GM21390 (cell line): ENCODE results near the gene ADSL.
"Not testable (repeated sequence)": the region's sequence is repeated elsewhere in the genome, so short reads cannot be mapped to it uniquely, and the experiment has no call there.

ENCODE experiments used
- ATAC-seq: cut with Tn5 transposase; IDR thresholded peaks from one replicate; pipeline ENCODE4 v1.9.1; 2021; ENCODE audit not compliant: unreplicated experiment

ADSL gene

DNA sequence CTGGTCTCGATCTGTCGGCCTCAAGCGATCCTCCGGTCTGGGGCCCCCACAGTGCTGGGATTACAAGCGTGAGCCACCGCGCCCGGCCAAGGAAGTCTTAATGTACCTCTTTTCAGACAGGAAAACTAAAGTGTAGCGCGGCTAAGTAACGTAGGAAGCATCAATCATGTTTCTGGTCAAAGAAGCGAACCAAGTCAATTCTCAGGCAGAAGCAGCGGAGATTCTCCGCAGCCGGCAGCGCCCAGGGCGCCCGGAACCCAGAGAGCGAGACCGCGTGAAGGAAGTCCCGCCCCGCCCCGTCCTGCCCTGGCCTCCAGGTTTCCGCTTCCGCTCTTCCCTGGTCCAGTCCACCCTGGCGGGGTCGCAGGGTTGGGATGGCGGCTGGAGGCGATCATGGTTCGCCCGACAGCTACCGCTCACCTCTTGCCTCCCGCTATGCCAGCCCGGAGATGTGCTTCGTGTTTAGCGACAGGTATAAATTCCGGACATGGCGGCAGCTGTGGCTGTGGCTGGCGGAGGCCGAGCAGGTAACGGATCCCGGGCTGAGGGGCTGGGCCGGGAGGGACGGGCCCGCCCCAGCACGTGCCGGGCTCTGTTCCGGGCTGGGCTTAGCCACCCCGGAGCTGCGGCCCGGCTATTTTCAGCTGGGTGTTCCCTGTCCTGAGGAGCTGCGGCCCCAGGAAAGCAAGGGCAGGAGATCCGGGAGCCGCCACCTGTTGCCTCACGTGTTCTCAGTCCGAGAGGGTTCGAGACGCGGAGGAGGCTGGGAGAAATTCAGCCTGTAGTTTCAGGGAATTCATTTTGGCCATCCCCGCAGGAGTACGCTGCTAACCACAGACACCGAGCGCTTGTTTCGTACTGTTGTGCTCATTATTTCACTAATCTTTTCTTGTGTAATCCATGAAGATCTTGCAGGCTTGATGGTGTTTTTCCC, at the start of gene ADSL:
Gene ADSL (plus strand): TSS at position 316 of the 934 bp plus-strand sequence. CDS start 59 bp downstream, at position 375.
- ATAC-seq, result peak; percentile 77

DNA sequence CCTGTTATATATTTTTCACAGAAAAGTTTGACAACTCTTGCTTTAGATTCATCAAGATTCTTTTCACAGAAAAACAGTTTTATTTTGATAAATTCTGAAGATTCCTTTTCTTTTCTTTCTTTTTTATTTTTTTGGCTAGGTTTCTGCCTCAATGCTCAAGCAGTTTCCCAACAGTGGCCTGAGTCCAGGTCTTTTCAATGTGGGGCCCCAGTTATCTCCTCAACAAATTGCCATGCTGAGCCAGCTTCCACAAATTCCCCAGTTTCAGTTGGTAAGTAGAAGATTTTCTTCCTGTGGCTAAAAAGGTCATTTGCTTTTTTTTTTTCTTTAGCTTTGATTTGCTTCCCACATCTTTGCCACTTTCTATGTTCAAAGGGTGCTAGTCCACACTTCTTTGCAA, 46.0 kb upstream of the ADSL start:
- no peak for ATAC-seq

DNA sequence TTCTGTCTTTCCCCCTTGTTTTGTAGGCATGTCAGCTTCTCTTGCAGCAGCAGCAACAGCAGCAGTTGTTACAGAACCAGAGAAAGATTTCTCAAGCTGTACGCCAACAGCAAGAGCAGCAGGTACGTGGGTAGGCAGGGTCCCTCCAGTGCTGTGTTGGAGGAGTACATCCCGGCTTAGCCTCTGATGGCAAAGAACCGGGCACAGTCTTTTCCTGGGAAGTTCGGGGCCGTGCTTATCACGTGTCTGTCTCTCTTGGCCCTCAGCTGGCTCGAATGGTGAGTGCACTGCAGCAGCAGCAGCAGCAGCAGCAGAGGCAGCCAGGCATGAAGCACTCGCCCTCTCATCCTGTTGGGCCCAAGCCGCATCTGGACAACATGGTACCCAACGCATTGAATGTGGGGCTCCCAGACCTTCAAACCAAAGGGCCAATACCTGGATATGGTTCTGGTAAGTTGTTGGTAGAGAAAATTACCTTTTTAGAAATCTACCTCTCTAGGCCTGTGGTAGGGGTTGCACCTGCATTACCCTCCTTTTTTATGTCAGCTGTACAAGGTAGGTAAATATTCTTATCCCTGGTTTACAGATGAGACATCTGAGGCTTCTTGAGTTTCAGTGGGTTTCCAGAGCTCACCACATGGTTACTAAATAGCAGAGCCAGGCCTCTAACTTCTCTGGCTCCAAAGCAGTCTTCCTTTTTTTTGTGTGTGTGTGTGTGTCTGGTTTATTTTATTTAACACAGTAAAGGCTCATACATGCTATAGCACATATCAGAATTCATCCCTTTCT, 45.2 kb upstream of the ADSL start:
- ATAC-seq, result no peak

DNA sequence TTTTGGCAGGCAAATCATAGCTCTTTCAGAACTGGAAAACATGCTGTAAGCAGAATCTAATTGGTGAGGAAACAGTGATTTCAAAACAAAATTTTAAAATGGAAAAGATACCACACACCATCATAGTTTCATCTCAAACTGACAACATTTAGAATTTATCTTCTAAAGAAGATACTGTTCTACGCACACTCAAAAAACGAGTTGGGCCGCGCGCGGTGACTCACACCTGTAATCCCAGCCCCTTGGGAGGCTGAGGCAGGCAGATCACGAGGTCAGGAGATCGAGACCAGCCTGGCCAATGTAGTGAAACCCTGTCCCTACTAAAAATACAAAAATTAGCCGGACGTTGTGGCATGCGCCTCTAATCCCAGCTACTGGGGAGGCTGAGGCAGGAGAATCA, 44.2 kb upstream of the ADSL start:
- ATAC-seq, result no peak

DNA sequence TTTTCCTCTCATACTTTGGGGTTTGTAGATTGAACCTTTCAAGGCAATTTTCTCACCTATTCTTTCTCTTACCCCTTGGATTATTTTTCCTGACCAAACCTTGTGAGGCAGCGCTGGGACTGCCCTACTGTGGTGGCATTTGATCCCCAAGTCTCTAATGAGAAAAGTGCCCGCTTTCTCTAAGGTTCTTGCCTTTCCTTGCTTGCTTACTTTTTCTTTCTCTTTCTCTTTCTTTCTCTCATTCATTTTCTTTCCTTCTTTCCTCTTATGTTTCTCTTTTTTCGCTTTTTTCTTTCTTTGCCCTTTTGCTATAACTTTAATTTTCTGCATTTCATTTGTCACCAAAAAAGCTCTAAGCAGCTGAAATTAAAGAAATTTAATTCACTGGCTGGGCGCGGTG, 40.7 kb upstream of the ADSL start:
- no peak for ATAC-seq

DNA sequence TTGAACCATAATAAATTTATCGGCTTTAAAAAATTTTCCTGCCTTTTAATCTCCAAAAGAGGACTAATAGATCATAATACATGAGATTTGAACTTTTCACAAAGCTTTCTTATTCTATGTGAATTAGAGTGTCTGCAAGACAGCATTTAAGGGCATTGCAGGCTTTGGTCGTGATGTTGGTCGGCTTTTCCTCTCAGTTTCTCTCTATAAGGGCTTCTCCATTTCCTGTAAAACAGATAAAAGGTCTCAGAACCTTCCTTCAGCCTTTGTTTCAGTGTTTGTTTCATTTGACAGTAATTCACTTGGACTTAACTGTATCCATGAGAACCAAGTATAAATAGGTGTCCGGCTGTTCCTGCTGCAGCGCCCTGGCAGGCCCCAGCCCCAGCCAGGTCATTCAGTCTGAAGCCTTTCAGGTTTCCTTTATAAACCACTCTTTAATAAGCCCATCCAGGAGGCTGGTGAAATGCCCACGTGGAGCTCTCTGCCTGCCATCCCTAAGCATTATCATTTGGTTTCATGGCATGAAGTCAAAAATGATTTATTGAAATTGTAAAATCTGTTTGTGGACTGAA, 37.2 kb upstream of the ADSL start:
- ATAC-seq, result no peak

DNA sequence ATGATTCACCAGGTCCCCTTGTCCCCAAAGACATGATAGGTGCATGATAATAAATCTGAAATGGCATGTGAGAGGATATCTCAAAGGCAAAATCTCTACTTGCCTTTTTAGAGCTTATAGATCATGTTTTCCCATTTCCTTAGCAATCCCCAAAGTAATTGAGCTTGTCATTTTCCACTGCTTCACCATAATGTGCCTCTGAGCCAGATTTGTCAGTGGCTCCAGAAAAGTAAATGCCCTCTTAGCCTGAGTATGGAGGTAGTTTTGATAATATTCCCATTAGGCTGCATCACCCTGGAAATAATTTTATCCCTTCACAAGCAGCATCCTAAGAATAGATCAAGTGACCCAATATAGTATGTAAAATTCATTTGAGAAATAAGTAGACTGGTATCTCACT, 36.7 kb upstream of the ADSL start:
- ATAC-seq, result no peak

DNA sequence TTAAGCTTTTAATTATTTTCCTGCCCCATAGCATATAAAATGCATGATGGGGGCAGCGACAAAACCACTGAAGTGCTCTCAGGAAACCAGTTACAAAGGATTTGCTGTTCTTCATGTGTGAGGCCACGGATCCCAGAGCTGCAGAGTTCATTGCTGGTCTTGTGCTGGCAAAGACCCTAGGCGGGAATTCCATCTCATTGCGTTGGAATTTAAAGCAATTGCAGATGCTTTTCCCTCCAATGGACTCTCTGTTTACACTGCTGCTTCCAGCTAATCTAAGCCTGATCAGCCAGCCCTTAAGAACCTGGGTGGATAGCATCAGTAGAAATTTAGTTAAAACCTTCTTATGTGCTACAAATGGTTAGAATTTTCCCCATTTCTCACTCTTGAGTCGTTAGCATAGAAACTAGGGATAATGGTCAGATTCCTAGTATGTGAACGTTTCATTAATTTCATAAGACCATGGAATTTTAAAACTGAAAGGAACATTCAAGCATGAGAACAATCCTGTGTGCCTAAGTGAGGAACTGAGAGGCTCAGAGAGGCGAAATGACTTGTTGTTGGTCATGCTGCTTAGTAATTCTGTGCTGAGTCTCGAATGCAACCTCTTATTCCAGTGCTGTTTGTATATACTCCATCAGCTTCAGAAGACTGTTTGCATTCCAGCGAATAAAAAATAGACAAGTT, 36.1 kb upstream of the ADSL start:
- no peak for ATAC-seq

DNA sequence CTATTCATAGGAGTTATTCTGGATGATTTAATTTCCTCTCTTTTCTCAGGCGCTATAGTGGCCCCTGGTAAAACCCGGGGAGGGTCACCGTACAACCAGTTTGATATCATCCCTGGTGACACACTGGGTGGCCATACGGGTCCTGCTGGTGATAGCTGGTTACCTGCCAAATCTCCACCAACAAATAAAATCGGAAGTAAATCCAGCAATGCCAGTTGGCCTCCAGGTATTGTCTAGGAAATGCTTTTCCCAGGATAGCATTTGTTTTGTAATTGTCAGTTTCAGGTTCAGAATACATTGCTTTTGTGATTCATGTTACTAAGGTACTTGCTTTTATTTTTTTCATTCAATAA, 35.6 kb upstream of the ADSL start:
- ATAC-seq, result no peak

DNA sequence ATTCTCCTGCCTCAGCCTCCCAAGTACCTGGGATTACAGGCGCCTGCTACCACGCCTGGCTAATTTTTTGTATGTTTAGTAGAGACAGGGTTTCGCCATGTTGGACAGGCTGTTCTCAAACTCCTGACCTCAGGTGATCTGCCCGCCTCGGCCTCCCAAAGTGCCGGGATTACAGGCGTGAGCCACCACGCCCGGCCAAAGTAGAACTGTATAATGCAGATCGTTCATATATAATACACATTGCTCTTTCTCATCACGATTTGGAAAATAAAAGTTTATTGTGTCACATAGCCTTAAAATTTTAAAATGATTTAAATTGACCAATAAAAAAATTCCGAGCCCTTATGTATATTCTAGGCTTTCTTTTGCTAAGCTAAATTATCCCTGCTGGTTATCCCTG, 34.7 kb upstream of the ADSL start:
- ATAC-seq, result not testable (repeated sequence)

DNA sequence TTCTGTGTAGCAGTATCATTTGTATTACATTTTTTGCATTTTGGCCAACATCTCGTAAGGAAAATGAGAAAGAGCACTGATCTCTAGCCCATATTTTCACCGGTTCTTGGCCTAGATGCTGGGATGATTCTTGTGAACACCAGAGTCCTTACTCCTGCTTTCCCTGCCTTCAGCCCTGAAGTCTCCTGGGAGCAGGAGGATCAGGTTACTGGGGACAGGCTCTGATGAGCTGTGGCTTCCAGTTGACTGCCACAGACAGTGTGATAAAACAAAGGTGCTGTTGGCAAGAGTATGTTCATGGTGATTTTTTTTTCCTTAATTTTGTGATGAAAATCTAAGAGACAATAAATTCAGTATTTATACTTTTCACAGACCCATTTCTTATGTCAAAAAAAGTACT, 34.2 kb upstream of the ADSL start:
- no peak for ATAC-seq

DNA sequence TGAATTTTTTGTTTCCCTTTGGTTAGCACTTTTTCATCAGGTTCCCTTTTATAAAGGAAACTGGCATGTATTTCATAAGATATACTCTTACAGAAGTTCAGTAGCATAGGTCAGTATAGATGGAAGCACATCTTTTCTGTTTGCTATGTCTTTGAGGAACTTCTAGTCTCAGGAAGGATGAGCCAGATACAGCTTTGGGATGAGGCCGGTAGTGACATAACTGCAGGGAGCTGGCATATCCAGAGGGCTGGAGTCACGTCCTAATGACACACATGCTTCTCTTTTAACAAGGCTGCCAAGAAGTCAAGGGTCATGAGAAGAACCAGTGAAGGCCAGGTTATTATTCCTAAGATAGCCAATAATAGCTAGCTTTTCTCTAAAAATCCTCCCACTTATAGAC, 33.3 kb upstream of the ADSL start:
- no peak for ATAC-seq

DNA sequence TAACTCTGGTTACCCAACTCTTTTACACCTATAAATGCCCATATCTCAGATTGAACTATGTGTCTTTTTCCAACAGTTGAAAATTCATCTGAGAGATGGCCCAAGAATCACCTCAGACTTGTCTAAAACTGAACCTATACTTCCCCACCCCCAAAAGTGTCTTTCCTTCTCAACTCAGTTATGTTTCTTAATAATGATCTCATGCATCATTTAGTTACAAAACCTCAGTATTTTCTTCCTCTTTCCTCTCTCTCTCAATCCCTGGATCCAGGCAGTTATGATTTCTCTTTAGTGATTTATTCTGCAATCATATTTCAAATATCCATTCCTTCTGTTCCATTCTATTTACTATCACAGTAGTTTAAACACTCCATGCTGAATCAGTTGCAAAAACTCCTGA, 32.3 kb upstream of the ADSL start:
- ATAC-seq, result no peak

DNA sequence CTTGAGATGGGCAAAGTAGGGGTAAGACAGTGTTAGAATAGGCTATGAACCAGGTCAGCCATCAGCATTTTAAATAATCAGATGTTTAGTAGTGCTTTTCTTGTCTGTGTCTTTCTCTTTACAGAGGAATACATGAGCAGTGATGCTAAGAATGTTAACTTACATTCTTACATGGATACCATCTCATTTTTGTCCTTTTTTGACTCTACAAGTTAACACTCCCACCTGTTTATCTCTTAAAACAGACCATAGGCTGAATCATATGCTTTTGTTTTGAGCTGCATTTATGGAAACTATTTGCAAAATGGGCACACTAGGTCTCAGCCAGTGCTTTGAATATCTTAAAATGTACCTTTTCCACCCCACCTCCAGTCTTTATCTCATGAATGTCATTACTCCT, 25.6 kb upstream of the ADSL start:
- no peak for ATAC-seq

DNA sequence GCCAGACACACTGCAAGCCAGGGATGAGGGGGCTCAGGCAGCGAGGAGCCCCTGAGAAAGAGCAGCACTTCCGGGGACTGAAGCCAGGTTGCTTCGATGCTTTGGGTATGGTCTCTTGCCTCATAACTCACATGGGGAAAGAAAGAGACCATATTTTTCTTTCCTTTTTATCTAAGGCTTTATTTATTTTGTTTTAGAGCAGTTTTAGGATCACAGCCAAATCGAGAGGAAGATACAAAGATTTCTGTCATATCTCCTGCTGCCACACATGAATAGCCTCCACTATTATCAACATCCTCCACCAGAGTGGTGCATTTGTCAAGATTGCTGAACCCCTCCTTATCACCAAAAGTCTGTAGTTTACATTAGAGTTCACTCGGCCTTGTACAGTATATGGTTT, 24.3 kb upstream of the ADSL start:
- ATAC-seq, result no peak

DNA sequence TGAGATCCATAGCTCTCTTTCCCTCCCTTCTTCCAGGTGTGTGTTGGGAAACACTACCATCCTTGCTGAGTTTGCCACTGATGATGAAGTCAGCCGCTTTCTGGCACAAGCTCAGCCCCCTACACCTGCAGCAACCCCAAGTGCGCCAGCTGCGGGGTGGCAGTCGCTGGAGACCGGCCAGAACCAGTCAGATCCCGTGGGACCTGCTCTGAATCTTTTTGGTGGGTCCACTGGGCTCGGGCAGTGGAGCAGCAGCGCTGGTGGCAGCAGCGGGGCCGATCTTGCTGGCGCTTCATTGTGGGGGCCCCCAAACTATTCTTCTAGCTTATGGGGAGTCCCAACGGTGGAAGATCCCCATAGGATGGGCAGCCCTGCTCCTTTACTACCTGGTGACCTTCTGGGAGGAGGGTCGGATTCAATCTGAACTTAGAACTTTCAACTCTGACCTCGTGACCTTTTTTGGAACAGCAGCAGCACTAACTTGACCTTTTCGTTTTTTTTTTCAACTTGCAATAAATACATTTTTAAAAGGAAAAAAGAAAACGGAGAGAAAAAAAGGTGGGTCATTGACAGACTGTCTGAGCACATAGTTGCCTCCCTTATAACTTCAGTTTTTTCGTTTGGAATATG, 23.4 kb upstream of the ADSL start:
- no peak for ATAC-seq

DNA sequence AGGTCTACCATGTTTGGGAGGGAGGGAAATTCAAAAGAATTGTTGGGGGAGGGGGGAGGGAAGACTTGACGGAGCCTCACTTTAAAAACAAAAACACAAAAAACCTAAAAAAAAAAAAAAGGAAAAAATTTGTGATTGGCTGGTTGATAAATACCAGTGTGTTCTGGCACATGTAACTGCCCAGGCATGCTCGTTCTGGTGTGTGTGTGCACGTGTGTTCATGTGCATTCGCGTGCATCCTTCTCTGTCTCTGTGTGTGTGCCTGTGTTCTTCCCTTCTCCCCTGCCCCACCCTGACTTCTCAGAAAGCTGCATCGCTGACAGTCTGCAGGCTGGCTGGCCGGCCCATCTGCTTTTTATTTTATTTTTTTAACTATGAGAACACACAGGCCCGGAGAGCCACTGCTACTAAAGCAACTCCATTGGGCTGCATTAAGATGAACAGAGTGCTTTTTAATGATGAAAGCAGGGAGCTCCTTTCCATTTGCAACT, 22.6 kb upstream of the ADSL start:
- no peak for ATAC-seq

DNA sequence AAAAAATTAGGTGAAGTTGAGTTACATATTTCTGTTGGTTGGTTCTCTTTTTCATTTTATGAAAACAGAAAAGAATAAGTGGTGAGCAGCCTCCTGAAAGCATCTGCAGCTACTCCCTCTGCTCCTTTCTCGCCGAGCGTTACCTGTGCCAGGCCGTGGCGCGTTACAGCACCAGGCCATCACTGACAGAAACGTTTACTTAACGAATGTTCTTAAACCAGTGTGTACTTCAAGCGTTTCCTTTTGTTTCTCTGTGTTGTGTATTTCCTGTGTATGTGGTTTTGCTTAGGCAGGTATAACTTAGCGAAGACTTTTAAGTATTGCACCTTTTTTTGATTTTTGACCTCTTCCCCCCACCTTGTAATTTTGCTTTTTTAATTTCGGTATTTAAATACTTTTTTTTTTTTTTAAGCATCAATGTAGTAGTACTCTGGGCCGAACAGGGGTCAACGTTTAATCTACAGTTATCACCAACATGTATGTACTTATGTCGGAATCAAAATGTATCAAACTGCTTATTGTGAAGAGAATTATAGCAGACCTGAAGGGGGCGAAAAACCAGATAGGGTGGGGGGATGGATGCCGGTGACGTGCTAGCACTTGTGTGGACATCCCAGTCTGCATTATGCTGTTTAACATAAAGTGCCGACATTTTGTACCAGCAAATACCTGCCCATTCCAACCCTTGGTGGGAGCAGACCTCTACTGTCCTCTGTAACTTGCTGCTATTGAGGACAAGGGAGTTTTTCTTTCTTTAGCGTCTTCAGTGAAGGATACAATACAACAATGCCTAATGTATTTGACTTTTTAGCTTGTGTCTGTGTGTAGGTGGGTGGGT, 21.6 kb upstream of the ADSL start:
- no peak for ATAC-seq

DNA sequence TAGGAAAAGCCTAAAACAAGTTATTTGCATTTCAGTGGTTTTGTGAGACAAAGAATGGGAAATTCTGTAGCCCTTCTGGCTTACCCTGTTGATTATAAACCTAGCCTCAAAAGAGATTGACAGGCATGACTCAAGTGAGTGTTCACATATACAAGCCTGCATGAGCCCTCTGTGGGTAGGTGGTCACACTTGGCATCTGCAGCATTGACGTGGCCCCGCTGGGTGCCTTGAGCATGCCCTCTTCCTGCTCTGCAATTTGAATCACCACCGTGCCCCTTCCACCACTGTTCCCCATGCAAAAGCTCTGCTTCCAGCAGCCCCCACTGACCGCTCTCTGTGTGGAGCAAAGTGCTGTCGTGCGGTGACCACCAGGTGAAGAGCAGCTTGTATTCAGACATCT, 21.0 kb upstream of the ADSL start:
- ATAC-seq, result no peak
